Muscle layer of colon (tissue), 2 donors: ENCODE data around the gene PRICKLE3.

Experiments
- H3K27ac ChIP-seq: one replicate; pipeline ENCODE4 v1.7.0; 2013; ENCODE audit warnings: low read depth, mild to moderate bottlenecking, low read length, moderate library complexity
- H3K27me3 ChIP-seq, 2 donors: one replicate each; pipeline ENCODE4 v1.7.0; 2013; ENCODE audit warnings: low read length in 2 of 2, mild to moderate bottlenecking in 2 of 2; ENCODE audit not compliant: insufficient read depth in 2 of 2, control insufficient read depth in 1 of 2
- H3K36me3 ChIP-seq: one replicate; pipeline ENCODE4 v1.7.0; 2013; ENCODE audit warnings: mild to moderate bottlenecking, low read length; ENCODE audit not compliant: insufficient read depth
- H3K4me1 ChIP-seq: one replicate; pipeline ENCODE4 v1.7.0; 2013; ENCODE audit warnings: mild to moderate bottlenecking, low read length; ENCODE audit not compliant: insufficient read depth
- H3K4me3 ChIP-seq, 2 donors: one replicate each; pipeline ENCODE4 v1.7.0; 2013; ENCODE audit warnings: low read length in 2 of 2, low read depth in 1 of 2, mild to moderate bottlenecking in 1 of 2, moderate library complexity in 1 of 2
- H3K9ac ChIP-seq: one replicate; pipeline ENCODE4 v1.7.0; 2013; ENCODE audit warnings: low read length
- H3K9me3 ChIP-seq: one replicate; pipeline ENCODE4 v1.7.0; 2013; ENCODE audit warnings: mild to moderate bottlenecking, low read length
- donor health status: abdominal sarcoma.
- donor health status: Adenocarcinoma of cecum.

PRICKLE3 gene

GRCh38 chrX:49186125-49187027 is at the start of gene PRICKLE3:
Gene PRICKLE3, minus strand, starts transcription at chrX:49186373. Its CDS starts 76 bp downstream, at chrX:49186297.
- Histone ChIP-seq H3K9ac (no peak within 1 kb of the TSS), H3K4me1 (peaks cover 14% of the 10 kb centered on the region), H3K27ac (peak within 1 kb of the TSS; percentile 57), H3K9me3 (no peaks in the 10 kb centered on the region), H3K27me3 (peaks cover 0 to 7% of the 10 kb centered on the region in 2 donors), H3K4me3 (peak within 1 kb of the TSS; percentile 45 to 50), H3K36me3 (no peaks in the 10 kb centered on the region)

- H3K4me3 ChIP-seq, result no peak overlapping the region
- H3K36me3 ChIP-seq, result no peaks in the 10 kb centered on the region
- no peaks in the 10 kb centered on the region for H3K9me3 ChIP-seq
- peaks cover 0 to 12% of the 10 kb centered on the region in 2 donors for H3K27me3 ChIP-seq
- H3K27ac ChIP-seq, result no peak overlapping the region
- H3K9ac ChIP-seq, result no peak overlapping the region
- H3K4me1 ChIP-seq, result peaks cover 3% of the 10 kb centered on the region
Measured at GRCh38 chrX:49233887-49234555, 47.8 kb upstream of the PRICKLE3 start.

GRCh38 chrX:49233176-49233575 is 47.0 kb upstream of the PRICKLE3 start, which contains the start of gene CACNA1F:
Gene CACNA1F, minus strand, starts transcription at chrX:49233340. Its CDS starts 31 bp downstream, at chrX:49233309.
- no peak within 1 kb of the TSS for H3K4me3 ChIP-seq
- no peaks in the 10 kb centered on the region for H3K36me3 ChIP-seq
- H3K27me3 ChIP-seq, result peaks cover 0 to 12% of the 10 kb centered on the region in 2 donors
- H3K4me1 ChIP-seq, result peaks cover 3% of the 10 kb centered on the region
- H3K9ac ChIP-seq, result no peak within 1 kb of the TSS
- no peak within 1 kb of the TSS for H3K27ac ChIP-seq
- no peaks in the 10 kb centered on the region for H3K9me3 ChIP-seq

- peaks cover 3% of the 10 kb centered on the region for H3K4me1 ChIP-seq
- no peak overlapping the region for H3K4me3 ChIP-seq
- no peak overlapping the region for H3K27ac ChIP-seq
- H3K27me3 ChIP-seq, result peaks cover 0 to 12% of the 10 kb centered on the region in 2 donors
- no peak overlapping the region for H3K9ac ChIP-seq
- no peaks in the 10 kb centered on the region for H3K36me3 ChIP-seq
- H3K9me3 ChIP-seq, result no peaks in the 10 kb centered on the region
Measured at GRCh38 chrX:49232525-49232924, 46.4 kb upstream of the PRICKLE3 start.

GRCh38 chrX:49231333-49232000 is 45.3 kb upstream of the PRICKLE3 start:
- no peak overlapping the region for H3K9ac ChIP-seq
- H3K27me3 ChIP-seq, result peaks cover 0 to 18% of the 10 kb centered on the region in 2 donors
- H3K36me3 ChIP-seq, result no peaks in the 10 kb centered on the region
- no peak overlapping the region for H3K27ac ChIP-seq
- H3K9me3 ChIP-seq, result no peaks in the 10 kb centered on the region
- H3K4me1 ChIP-seq, result peaks cover 3% of the 10 kb centered on the region
- no peak overlapping the region for H3K4me3 ChIP-seq

GRCh38 chrX:49230500-49231232 is 44.5 kb upstream of the PRICKLE3 start:
- no peak overlapping the region for H3K9ac ChIP-seq

GRCh38 chrX:49228185-49228584 is 42.0 kb upstream of the PRICKLE3 start:
- Histone ChIP-seq H3K9me3 (no peaks in the 10 kb centered on the region), H3K9ac (no peak overlapping the region), H3K27ac (no peak overlapping the region), H3K4me3 (no peak overlapping the region), H3K36me3 (no peaks in the 10 kb centered on the region), H3K27me3 (peaks cover 0 to 17% of the 10 kb centered on the region in 2 donors), H3K4me1 (no peaks in the 10 kb centered on the region)

More at GRCh38 chrX:49230500-49231232, 44.5 kb upstream of the PRICKLE3 start:
- H3K36me3 ChIP-seq, result no peaks in the 10 kb centered on the region
- no peaks in the 10 kb centered on the region for H3K4me1 ChIP-seq
- peaks cover 0 to 22% of the 10 kb centered on the region in 2 donors for H3K27me3 ChIP-seq
- no peaks in the 10 kb centered on the region for H3K9me3 ChIP-seq
- H3K4me3 ChIP-seq, result no peak overlapping the region
- no peak overlapping the region for H3K27ac ChIP-seq

GRCh38 chrX:49227726-49228125 is 41.6 kb upstream of the PRICKLE3 start:
- H3K9me3 ChIP-seq, result no peaks in the 10 kb centered on the region
- no peaks in the 10 kb centered on the region for H3K4me1 ChIP-seq
- H3K36me3 ChIP-seq, result no peaks in the 10 kb centered on the region
- H3K4me3 ChIP-seq, result no peak overlapping the region
- H3K9ac ChIP-seq, result no peak overlapping the region
- H3K27ac ChIP-seq, result no peak overlapping the region
- H3K27me3 ChIP-seq, result peaks cover 0 to 17% of the 10 kb centered on the region in 2 donors

GRCh38 chrX:49226946-49227345 is 40.8 kb upstream of the PRICKLE3 start:
- Histone ChIP-seq H3K4me1 (no peaks in the 10 kb centered on the region), H3K27me3 (peaks cover 0 to 17% of the 10 kb centered on the region in 2 donors), H3K9ac (no peak overlapping the region), H3K27ac (no peak overlapping the region), H3K36me3 (no peaks in the 10 kb centered on the region), H3K9me3 (no peaks in the 10 kb centered on the region), H3K4me3 (no peak overlapping the region)

GRCh38 chrX:49225858-49226257 is 39.7 kb upstream of the PRICKLE3 start:
- Histone ChIP-seq H3K27me3 (peaks cover 0 to 10% of the 10 kb centered on the region in 2 donors), H3K4me1 (no peaks in the 10 kb centered on the region), H3K36me3 (no peaks in the 10 kb centered on the region), H3K27ac (no peak overlapping the region), H3K9me3 (no peaks in the 10 kb centered on the region), H3K9ac (no peak overlapping the region), H3K4me3 (no peak overlapping the region)
